M059J (cell line): ENCODE data around the gene MRPS34. TPM values are rescaled to one million over a fixed set of nuclear protein-coding genes. Genes with fewer than 3 reads are reported as not detected.

Experiments
- DNase-seq: peaks from one replicate; pipeline ENCODE4 v3.0.0-alpha.2; 2012; ENCODE audit warnings: low read depth
- total RNA-seq: library from RNA; depleted of rRNA; stranded (reverse); fragments of >200 nt; shearing (Covaris generic); gene quantifications from 2 replicates; pipeline ENCODE4 v1.2.3, GENCODE V29; 2014

The MRPS34 gene
- total RNA-seq, 1 experiment from 2014 or later, result 133 TPM

- DNase-seq, result peak; percentile 29
Measured at GRCh38 chr16:1781758-1782407, 8.9 kb upstream of the MRPS34 start.

GRCh38 chr16:1781254-1781653 lies 8.3 kb upstream of the MRPS34 start:
- no peak for DNase-seq

- no peak for DNase-seq
Measured at GRCh38 chr16:1780677-1781072, 7.7 kb upstream of the MRPS34 start.

GRCh38 chr16:1779741-1780676 lies 7.1 kb upstream of the MRPS34 start:
- no peak for DNase-seq

GRCh38 chr16:1779234-1779701 lies 6.3 kb upstream of the MRPS34 start:
- no peak for DNase-seq

GRCh38 chr16:1778200-1779179 lies 5.6 kb upstream of the MRPS34 start:
- no peak for DNase-seq

GRCh38 chr16:1777375-1778199 lies 4.7 kb upstream of the MRPS34 start:
- DNase-seq, result no peak

- no peak for DNase-seq
Measured at GRCh38 chr16:1776991-1777374, 4.0 kb upstream of the MRPS34 start.

GRCh38 chr16:1776672-1776955 lies 3.7 kb upstream of the MRPS34 start:
- DNase-seq, result no peak

- no peak for DNase-seq
Measured at GRCh38 chr16:1775846-1776671, 3.1 kb upstream of the MRPS34 start.

GRCh38 chr16:1775006-1775845 lies 2.3 kb upstream of the MRPS34 start:
- no peak for DNase-seq

- DNase-seq, result no peak
Measured at GRCh38 chr16:1774448-1774780, 1.5 kb upstream of the MRPS34 start.

GRCh38 chr16:1773703-1774447 lies 941 bp upstream of the MRPS34 start:
- peak; percentile 63 for DNase-seq

GRCh38 chr16:1772362-1772907 lies 499 bp downstream of the MRPS34 start, which contains the start of gene EME2:
EME2 (plus strand) TSS chr16:1772810; CDS start chr16:1773228, 418 bp downstream.
- no peak for DNase-seq

GRCh38 chr16:1771864-1772361 lies 1.0 kb downstream of the MRPS34 start:
- no peak for DNase-seq

- no peak for DNase-seq
Measured at GRCh38 chr16:1771188-1771863, 1.6 kb downstream of the MRPS34 start, which contains the start of gene NME3. NME3 (minus strand) TSS chr16:1771543; CDS start chr16:1771534, 9 bp downstream.
